GM12878 (cell line): ENCODE measurements around the gene RMC1.

Source experiments
- CEBPB ChIP-seq, 2 experiments: fragments of 150-350 bp in 1 of 2; IDR thresholded peaks; 2 replicates each; pipeline ENCODE4 v1.6.1; 2012 to 2014; ENCODE audit warnings: low read depth in 2 of 2, low read length in 2 of 2, borderline replicate concordance in 1 of 2, inconsistent platforms in 1 of 2
- CHD2 ChIP-seq: IDR thresholded peaks from 2 replicates; pipeline ENCODE4 v1.6.1; 2011; ENCODE audit warnings: low read depth, low read length, improper control_type of control experiment, borderline replicate concordance
- EED ChIP-seq: sonication (generic); IDR thresholded peaks from 2 replicates; pipeline ENCODE4 v1.6.1; 2016; ENCODE audit warnings: antibody characterized with exemption, low read depth
- GABPA ChIP-seq: IDR thresholded peaks from 2 replicates; pipeline ENCODE4 v1.6.1; 2014; ENCODE audit warnings: antibody characterized with exemption, low read depth, mild to moderate bottlenecking, inconsistent platforms
- NFYB ChIP-seq: IDR thresholded peaks from 2 replicates; pipeline ENCODE4 v1.6.1; 2011; ENCODE audit warnings: low read depth, mild to moderate bottlenecking, low read length, improper control_type of control experiment, moderate library complexity; ENCODE audit not compliant: insufficient read depth
- POLR2A ChIP-seq: IDR thresholded peaks from 2 replicates; pipeline ENCODE4 v1.6.1; 2011; ENCODE audit warnings: low read depth, mild to moderate bottlenecking, low read length
- TF ChIP-seq, protein P1 (sequence below): IDR thresholded peaks from 2 replicates; pipeline ENCODE4 v1.6.1; 2012; ENCODE audit warnings: low read depth, low read length, improper control_type of control experiment
- TF ChIP-seq, protein P2 (sequence below), 3 experiments: IDR thresholded peaks in 2 of 3; conservative IDR thresholded peaks in 1 of 3; 2 replicates each; pipeline ENCODE4 v1.5.1; 2011; ENCODE audit warnings: low read depth in 3 of 3, low read length in 3 of 3, mild to moderate bottlenecking in 3 of 3, control low read depth in 2 of 3, moderate library complexity in 2 of 3, inconsistent platforms in 1 of 3, mixed read lengths in 1 of 3; ENCODE audit not compliant: control insufficient read depth in 2 of 3, insufficient read depth in 1 of 3; ENCODE audit errors: extremely low read depth in 1 of 3

DNA sequence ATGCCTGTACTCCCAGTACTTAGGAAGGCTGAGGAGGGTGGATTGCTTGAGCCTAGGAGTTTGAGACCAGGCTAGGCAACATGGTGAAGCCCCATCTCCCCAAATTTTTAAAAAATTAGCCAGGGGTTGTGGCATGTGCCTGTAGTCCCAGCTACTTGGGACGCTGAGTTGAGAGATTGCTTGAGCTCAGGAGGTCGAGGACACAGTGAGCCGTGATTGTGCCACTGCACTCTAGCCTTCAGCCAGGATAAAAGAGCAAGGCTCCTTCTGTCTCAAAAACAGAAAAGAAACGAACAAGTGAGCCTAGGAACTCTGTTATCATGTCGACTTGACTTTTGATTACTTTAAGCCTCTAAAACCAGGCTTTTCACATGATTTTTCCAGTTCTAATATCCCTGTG lies 69.3 kb downstream of the RMC1 start:
- TF ChIP-seq, protein P1, sequence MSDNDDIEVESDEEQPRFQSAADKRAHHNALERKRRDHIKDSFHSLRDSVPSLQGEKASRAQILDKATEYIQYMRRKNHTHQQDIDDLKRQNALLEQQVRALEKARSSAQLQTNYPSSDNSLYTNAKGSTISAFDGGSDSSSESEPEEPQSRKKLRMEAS, result no peak
- TF ChIP-seq EED (no peak), NFYB (no peak), GABPA (no peak), CHD2 (no peak), CEBPB (IDR thresholded peaks at IDR 0.05; ENCODE audit: borderline replicate concordance in 1 of 2, low read depth in 2 of 2, low read length in 2 of 2) (no peak), POLR2A (no peak)
- TF ChIP-seq, protein P2, sequence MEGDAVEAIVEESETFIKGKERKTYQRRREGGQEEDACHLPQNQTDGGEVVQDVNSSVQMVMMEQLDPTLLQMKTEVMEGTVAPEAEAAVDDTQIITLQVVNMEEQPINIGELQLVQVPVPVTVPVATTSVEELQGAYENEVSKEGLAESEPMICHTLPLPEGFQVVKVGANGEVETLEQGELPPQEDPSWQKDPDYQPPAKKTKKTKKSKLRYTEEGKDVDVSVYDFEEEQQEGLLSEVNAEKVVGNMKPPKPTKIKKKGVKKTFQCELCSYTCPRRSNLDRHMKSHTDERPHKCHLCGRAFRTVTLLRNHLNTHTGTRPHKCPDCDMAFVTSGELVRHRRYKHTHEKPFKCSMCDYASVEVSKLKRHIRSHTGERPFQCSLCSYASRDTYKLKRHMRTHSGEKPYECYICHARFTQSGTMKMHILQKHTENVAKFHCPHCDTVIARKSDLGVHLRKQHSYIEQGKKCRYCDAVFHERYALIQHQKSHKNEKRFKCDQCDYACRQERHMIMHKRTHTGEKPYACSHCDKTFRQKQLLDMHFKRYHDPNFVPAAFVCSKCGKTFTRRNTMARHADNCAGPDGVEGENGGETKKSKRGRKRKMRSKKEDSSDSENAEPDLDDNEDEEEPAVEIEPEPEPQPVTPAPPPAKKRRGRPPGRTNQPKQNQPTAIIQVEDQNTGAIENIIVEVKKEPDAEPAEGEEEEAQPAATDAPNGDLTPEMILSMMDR (IDR thresholded peaks at IDR 0.05 in 2 of 3, conservative IDR thresholded peaks at IDR 0.05 in 1 of 3; ENCODE audit: control insufficient read depth in 2 of 3, extremely low read depth in 1 of 3, insufficient read depth in 1 of 3, low read depth in 3 of 3, low read length in 3 of 3), result no peak
